Measurements from ENCODE around the gene SUPT7L. TPM values are rescaled to one million over a fixed set of nuclear protein-coding genes. Genes with fewer than 3 reads are reported as not detected.

Gene SUPT7L
- total and polyA plus RNA-seq, 2 of the 4 experiments (the other 2 are of a cell fraction) = 16.7 to 33.4 TPM

DNA sequence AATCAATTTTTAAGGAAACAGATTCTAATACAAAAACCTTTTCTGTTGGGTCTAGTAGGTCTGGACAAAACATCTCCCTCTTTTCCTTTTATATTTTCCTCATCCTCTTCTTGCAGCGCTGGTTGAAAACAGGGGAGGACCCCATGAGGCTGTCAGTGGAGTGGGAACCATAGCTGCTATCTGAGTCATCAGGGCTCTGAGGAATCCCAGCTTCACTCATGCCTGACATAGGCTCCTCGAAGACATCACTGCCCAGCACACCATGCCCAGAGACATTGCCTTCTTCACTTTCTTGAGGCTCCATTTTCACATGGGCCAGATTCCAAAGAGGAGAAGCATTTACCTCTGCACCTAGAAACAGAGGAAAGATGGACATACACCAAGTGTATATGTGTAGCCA lies 10.0 kb downstream of the SUPT7L start:
- dilution Hi-C loops (cut with HindIII; ENCODE audit: low sequenced_read_pairs, unreplicated experiment) = no loop called here
- Histone ChIP-seq H2AK9ac (replicated peaks; ENCODE audit: low read depth, low read length, poor library complexity) (no peak overlapping the region), H3K23ac (ENCODE audit: low read depth, low read length) (no peak overlapping the region), H3K27ac (ENCODE audit: insufficient read depth, low read length) (no peak overlapping the region), H2BK120ac (ENCODE audit: low read depth, low read length) (no peak overlapping the region), H3K14ac (replicated peaks; ENCODE audit: low read depth, low read length) (no peak overlapping the region), H3K27me3 (ENCODE audit: control insufficient read depth, insufficient read depth, low read length) (no peaks in the 10 kb centered on the region), H2BK5ac (ENCODE audit: low read depth, low read length, poor library complexity, severe bottlenecking) (no peak overlapping the region), H3K18ac (ENCODE audit: low read depth, low read length) (no peak overlapping the region), H4K91ac (ENCODE audit: insufficient read depth, low read depth, low read length) (no peak overlapping the region), H3K9me1 (ENCODE audit: insufficient read depth, low read length) (peaks cover 5% of the 10 kb centered on the region), H3K9ac (ENCODE audit: low read depth, low read length) (no peak overlapping the region), H2AK5ac (ENCODE audit: low read depth, low read length) (no peak overlapping the region), H3K4me1 (ENCODE audit: control insufficient read depth, insufficient read depth, low read length) (no peaks in the 10 kb centered on the region; the same call in 1 of the 2 replicates), H3K79me1 (ENCODE audit: low read depth in 1 of 2, low read length in 2 of 2) (peaks cover 5 to 7% of the 10 kb centered on the region in 2 experiments; a peak in 2 of 4 replicates), H4K5ac (ENCODE audit: low read depth, low read length) (no peak overlapping the region), H3K9me3 (ENCODE audit: control insufficient read depth, insufficient read depth, low read length) (no peaks in the 10 kb centered on the region), H2BK15ac (ENCODE audit: low read depth, low read length) (no peak overlapping the region), H2BK20ac (ENCODE audit: low read depth, low read length) (no peak overlapping the region), H2AFZ (replicated peaks; ENCODE audit: low read length, poor library complexity) (no peak overlapping the region), H3K36me3 (ENCODE audit: control insufficient read depth, insufficient read depth, low read length) (peaks cover 45% of the 10 kb centered on the region), H3K4me2 (ENCODE audit: low read depth, low read length) (no peak overlapping the region), H4K20me1 (ENCODE audit: insufficient read depth, low read length) (peaks cover 4% of the 10 kb centered on the region; the same call in 1 of the 2 replicates), H3K4ac (ENCODE audit: low read depth, low read length) (no peak overlapping the region), H3K56ac (ENCODE audit: extremely low read depth, insufficient read depth, low read length) (no peak overlapping the region), H4K8ac (ENCODE audit: low read depth in 2 of 2, low read length in 2 of 2) (no peak overlapping the region), H3K4me3 (ENCODE audit: insufficient read depth, low read depth, low read length) (no peak overlapping the region)
- DNase-seq = peak; percentile 43
- POLR2A ChIA-PET (ENCODE audit: unreplicated experiment) = no interaction called here
- in situ Hi-C loops (cut with MboI; ENCODE audit: low sequenced_read_pairs) = no loop called here
- WGBS, 2 experiments (ENCODE audit: extremely low coverage in 2 of 2, insufficient read length in 1 of 2) = 100% methylated on average over 1 of the region's 2 CpGs; no CpG with 5 or more reads in 1 of the 2 experiments
- TF ChIP-seq RFX5 (IDR thresholded peaks at IDR 0.05; ENCODE audit: low read depth, low read length) (no peak), FOS (IDR thresholded peaks at IDR 0.05; ENCODE audit: low read depth, low read length) (no peak), SMC3 (IDR thresholded peaks at IDR 0.05; ENCODE audit: low read depth, low read length) (no peak), BHLHE40 (IDR thresholded peaks at IDR 0.05; ENCODE audit: low read depth, low read length) (no peak)
- intact Hi-C loops (cut with micrococcal nuclease) = no loop called here
- CTCF ChIA-PET = no interaction called here
- BruUV-seq (replicated peaks) = no TSS peak
- ATAC-seq (ENCODE audit: low read depth) = peak; percentile 48
